ENCODE results near the gene ODR4.

- TF ChIP-seq POLR2A (IDR thresholded peaks at IDR 0.05) (no peak), CTCF (IDR thresholded peaks at IDR 0.05) (no peak)
Measured at GRCh38 chr1:186435336-186435735, 59.7 kb downstream of the ODR4 start.

Data from Peyer's patch (tissue), 4 donors.